ENCODE results near the gene TENM4.

- no peak for TF ChIP-seq TCF12 (IDR thresholded peaks at IDR 0.05; ENCODE audit: low read depth)
- no peak for TF ChIP-seq EP300 (IDR thresholded peaks at IDR 0.05; ENCODE audit: borderline replicate concordance)
- no peak for TF ChIP-seq YY1 (IDR thresholded peaks at IDR 0.05; ENCODE audit: low read depth)
- no peak for TF ChIP-seq TAF1 (IDR thresholded peaks at IDR 0.05; ENCODE audit: low read depth)
- no peak for TF ChIP-seq CEBPB (IDR thresholded peaks at IDR 0.05)
- TF ChIP-seq, protein P1, sequence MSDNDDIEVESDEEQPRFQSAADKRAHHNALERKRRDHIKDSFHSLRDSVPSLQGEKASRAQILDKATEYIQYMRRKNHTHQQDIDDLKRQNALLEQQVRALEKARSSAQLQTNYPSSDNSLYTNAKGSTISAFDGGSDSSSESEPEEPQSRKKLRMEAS (IDR thresholded peaks at IDR 0.05), result no peak
- TF ChIP-seq RAD21 (IDR thresholded peaks at IDR 0.05; ENCODE audit: low read depth), result no peak
- TF ChIP-seq FOXM1 (IDR thresholded peaks at IDR 0.05; ENCODE audit: borderline replicate concordance, low read depth), result no peak
- TF ChIP-seq REST (IDR thresholded peaks at IDR 0.05; ENCODE audit: low read depth), result no peak
- no peak for TF ChIP-seq EGR1 (IDR thresholded peaks at IDR 0.05)
- TF ChIP-seq NFIC (IDR thresholded peaks at IDR 0.05), result no peak
- TF ChIP-seq, protein P2, sequence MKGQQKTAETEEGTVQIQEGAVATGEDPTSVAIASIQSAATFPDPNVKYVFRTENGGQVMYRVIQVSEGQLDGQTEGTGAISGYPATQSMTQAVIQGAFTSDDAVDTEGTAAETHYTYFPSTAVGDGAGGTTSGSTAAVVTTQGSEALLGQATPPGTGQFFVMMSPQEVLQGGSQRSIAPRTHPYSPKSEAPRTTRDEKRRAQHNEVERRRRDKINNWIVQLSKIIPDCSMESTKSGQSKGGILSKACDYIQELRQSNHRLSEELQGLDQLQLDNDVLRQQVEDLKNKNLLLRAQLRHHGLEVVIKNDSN (IDR thresholded peaks at IDR 0.05), result no peak
- TF ChIP-seq TEAD4 (IDR thresholded peaks at IDR 0.05), result no peak
These were observed 519.3 kb downstream of the TENM4 start for GRCh38 chr11:78921509-78921908.

All from Ishikawa (cell line).